CD4-positive, alpha-beta T cell treated with Interleukin-4 for 4 hours (primary cell): ENCODE results near the gene TBC1D26.
"Not testable (repeated sequence)": the region's sequence is repeated elsewhere in the genome, so short reads cannot be mapped to it uniquely, and the experiment has no call there.

ENCODE experiments used
- DNase-seq: peaks from one replicate; pipeline ENCODE4 v3.0.0-alpha.2; 2020

Gene TBC1D26

GRCh38 chr17:15744074-15744676 lies 12.1 kb downstream of the TBC1D26 start:
- no peak for DNase-seq

- DNase-seq, result no peak
Observed at GRCh38 chr17:15744885-15745284, 12.8 kb downstream of the TBC1D26 start.

GRCh38 chr17:15749403-15749802 lies 17.3 kb downstream of the TBC1D26 start:
- not testable (repeated sequence) for DNase-seq

GRCh38 chr17:15768865-15769533 lies 36.9 kb downstream of the TBC1D26 start:
- DNase-seq, result not testable (repeated sequence)

GRCh38 chr17:15770679-15771078 lies 38.6 kb downstream of the TBC1D26 start:
- DNase-seq, result not testable (repeated sequence)

- no peak for DNase-seq
Observed at GRCh38 chr17:15776871-15777270, 44.8 kb downstream of the TBC1D26 start.

GRCh38 chr17:15777297-15777696 lies 45.2 kb downstream of the TBC1D26 start:
- DNase-seq, result no peak

- no peak for DNase-seq
Observed at GRCh38 chr17:15777717-15778116, 45.6 kb downstream of the TBC1D26 start.

- DNase-seq, result no peak
Observed at GRCh38 chr17:15779119-15779518, 47.0 kb downstream of the TBC1D26 start.

GRCh38 chr17:15780188-15780587 lies 48.1 kb downstream of the TBC1D26 start:
- no peak for DNase-seq

- DNase-seq, result no peak
Observed at GRCh38 chr17:15782866-15783265, 50.8 kb downstream of the TBC1D26 start.

- no peak for DNase-seq
Observed at GRCh38 chr17:15783461-15783860, 51.4 kb downstream of the TBC1D26 start.

GRCh38 chr17:15784351-15784750 lies 52.3 kb downstream of the TBC1D26 start:
- DNase-seq, result not testable (repeated sequence)

GRCh38 chr17:15787363-15788075 lies 55.4 kb downstream of the TBC1D26 start:
- not testable (repeated sequence) for DNase-seq

- DNase-seq, result not testable (repeated sequence)
Observed at GRCh38 chr17:15788365-15788764, 56.3 kb downstream of the TBC1D26 start.
